RWPE1 (cell line): ENCODE measurements around the gene ARL5B.

ENCODE experiments used
- CTCF ChIA-PET: fragments of 350-600 bp; sonication (Branson Sonifier 250); formaldehyde crosslinking; extraction: SDS; loops from one replicate; lab custom pipeline; 2021; lab: Yijun Ruan, JAX
- POLR2A ChIA-PET: fragments of 400-600 bp; formaldehyde crosslinking; extraction: SDS; loops from one replicate; lab custom pipeline; 2020; ENCODE audit warnings: antibody characterized with exemption; ENCODE audit not compliant: low non-redundant PET; lab: Yijun Ruan, JAX
- DNase-seq: peaks from one replicate; pipeline ENCODE4 v3.0.0; 2012; ENCODE audit warnings: low spot score
- H3K27ac ChIP-seq: fragments of 450-650 bp; 2 replicates; pipeline ENCODE4 v1.5.1; 2017
- TF ChIP-seq, protein P1 (sequence below): fragments of 450-650 bp; conservative IDR thresholded peaks from 2 replicates; pipeline ENCODE4 v1.5.1; 2017; ENCODE audit warnings: low read depth, mild to moderate bottlenecking

ARL5B gene

DNA sequence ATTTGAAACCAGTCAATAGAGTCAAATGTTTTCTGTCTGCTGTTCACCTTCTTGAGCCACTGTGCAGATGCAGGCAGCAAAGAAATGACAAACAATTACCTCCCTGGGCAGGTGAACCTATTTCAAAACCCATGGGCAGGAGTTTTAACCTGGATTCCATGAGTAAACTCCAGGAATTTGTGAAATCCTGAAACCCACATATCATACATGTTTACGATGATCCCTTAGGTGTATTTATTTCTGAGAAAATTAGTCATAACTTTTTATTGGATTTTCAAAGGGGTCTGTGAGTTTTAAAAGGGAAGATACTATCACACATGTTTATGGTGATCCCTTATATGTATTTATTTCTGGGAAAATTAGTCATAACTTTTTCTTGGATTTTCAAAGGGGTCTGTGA lies 59.8 kb downstream of the ARL5B start:
- no peak overlapping the region for H3K27ac ChIP-seq
- TF ChIP-seq, protein P1, sequence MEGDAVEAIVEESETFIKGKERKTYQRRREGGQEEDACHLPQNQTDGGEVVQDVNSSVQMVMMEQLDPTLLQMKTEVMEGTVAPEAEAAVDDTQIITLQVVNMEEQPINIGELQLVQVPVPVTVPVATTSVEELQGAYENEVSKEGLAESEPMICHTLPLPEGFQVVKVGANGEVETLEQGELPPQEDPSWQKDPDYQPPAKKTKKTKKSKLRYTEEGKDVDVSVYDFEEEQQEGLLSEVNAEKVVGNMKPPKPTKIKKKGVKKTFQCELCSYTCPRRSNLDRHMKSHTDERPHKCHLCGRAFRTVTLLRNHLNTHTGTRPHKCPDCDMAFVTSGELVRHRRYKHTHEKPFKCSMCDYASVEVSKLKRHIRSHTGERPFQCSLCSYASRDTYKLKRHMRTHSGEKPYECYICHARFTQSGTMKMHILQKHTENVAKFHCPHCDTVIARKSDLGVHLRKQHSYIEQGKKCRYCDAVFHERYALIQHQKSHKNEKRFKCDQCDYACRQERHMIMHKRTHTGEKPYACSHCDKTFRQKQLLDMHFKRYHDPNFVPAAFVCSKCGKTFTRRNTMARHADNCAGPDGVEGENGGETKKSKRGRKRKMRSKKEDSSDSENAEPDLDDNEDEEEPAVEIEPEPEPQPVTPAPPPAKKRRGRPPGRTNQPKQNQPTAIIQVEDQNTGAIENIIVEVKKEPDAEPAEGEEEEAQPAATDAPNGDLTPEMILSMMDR, result no peak
- DNase-seq, result no peak
- ChIA-PET POLR2A (no interaction called here), CTCF (interaction anchor here (0.7 kb wide), 1 partner anchor 245 kb away, joined by 3 read pairs; no protein-coding TSS in a partner anchor)

DNA sequence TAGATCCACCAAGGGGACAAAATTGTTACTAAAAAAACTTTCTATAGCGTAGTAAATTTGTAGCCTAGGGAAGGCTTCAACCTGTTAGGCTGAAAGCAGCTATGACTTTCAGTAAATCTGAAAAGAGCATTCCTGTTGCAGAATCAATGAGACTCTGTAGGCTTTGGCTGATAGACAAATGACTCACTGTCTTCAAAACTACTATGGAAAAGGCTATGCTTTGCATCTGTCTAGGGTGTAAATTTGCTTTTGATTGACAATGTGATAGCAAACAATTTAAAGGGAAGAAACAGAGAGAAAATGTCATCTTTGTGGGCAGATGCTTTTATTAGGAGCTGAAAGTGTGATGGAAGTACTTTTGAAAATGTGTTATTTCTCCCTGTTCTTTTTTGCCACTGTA lies 60.6 kb downstream of the ARL5B start:
- POLR2A ChIA-PET, result no interaction called here
- TF ChIP-seq, protein P1, result no peak

DNA sequence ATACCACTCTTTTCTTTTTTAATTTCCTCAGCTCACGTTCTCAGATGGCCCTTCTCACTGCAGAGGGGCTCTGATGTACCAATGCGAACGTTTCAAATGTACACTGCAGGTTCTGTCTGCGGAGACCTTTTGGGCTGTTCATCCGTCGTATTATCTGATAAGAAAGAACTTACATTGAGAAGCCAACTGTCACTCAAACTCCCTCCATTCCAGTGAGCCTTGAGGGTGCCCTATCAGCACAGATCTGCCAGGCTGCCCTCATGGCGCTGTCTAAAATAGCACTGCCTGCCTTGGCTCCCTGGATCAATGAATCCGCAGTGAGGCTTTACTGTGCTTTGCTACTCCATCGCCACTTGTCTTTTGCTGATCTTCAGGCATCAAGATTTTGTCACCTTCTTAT lies 61.8 kb downstream of the ARL5B start:
- no peak overlapping the region for H3K27ac ChIP-seq
- DNase-seq, result no peak
- TF ChIP-seq, protein P1, result no peak
- ChIA-PET CTCF (no interaction called here), POLR2A (no interaction called here)

More for the DNA sequence above, 60.6 kb downstream of the ARL5B start:
- no peak for DNase-seq
- H3K27ac ChIP-seq, result no peak overlapping the region
- CTCF ChIA-PET, result no interaction called here

DNA sequence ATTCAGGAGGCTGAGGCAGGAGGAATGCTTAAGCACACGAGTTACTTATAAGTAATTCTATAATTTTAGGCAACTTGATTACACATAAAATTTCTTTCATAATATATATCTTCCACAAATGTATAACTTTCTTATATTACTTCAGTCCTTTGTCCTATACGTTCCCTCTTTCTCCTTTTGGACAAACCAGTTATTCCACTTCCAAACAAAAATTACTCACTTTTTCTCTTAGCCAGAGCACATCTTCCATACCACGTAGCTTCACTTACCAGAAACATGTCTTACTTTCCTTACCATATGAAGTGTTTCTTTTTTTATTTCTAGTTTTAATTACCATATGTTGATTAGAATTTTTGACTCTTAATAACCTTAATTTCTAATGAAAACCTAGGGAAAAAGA lies 64.6 kb downstream of the ARL5B start:
- TF ChIP-seq, protein P1, result no peak
- H3K27ac ChIP-seq, result no peak overlapping the region
- ChIA-PET POLR2A (no interaction called here), CTCF (interaction anchor here (0.5 to 0.6 kb wide), 2 partner anchors 78 to 694 kb away, joined by 3 read pairs; no protein-coding TSS in a partner anchor)
- DNase-seq, result no peak
